Measurements from ENCODE around the gene FGD3.

DNA sequence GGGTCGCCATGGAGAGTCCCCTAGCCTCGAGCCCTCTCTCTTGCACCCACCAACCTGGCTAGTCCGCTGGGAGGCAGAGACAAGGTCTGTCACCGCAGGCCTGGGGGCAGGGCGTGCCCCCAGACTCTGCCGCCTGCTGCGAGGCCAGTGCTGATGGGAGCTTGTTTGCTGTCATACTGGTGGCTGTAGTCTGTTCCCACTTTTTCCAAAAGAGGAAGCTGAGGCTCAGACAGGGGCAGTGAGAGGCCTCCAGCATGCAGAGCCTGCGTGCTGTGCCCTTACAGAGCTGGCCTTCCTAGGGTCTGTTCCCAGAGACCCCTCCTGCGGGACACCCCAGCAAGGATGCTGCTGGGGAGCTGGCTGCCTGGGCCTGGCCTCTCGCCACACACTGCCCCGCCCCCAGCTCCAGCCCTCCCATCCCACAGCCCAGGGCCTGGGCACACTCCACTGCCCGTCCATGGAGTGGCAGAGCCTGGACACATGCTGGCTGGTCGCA, 90.2 kb downstream of the FGD3 start:
- TF ChIP-seq, protein P1, sequence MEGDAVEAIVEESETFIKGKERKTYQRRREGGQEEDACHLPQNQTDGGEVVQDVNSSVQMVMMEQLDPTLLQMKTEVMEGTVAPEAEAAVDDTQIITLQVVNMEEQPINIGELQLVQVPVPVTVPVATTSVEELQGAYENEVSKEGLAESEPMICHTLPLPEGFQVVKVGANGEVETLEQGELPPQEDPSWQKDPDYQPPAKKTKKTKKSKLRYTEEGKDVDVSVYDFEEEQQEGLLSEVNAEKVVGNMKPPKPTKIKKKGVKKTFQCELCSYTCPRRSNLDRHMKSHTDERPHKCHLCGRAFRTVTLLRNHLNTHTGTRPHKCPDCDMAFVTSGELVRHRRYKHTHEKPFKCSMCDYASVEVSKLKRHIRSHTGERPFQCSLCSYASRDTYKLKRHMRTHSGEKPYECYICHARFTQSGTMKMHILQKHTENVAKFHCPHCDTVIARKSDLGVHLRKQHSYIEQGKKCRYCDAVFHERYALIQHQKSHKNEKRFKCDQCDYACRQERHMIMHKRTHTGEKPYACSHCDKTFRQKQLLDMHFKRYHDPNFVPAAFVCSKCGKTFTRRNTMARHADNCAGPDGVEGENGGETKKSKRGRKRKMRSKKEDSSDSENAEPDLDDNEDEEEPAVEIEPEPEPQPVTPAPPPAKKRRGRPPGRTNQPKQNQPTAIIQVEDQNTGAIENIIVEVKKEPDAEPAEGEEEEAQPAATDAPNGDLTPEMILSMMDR (IDR thresholded peaks at IDR 0.05) = no peak
- no peak for TF ChIP-seq ZFX (IDR thresholded peaks at IDR 0.05; ENCODE audit: borderline replicate concordance)
